ENCODE data around the gene SLC5A10.
"Not testable (repeated sequence)": the region's sequence is repeated elsewhere in the genome, so short reads cannot be mapped to it uniquely, and the experiment has no call there.

DNA sequence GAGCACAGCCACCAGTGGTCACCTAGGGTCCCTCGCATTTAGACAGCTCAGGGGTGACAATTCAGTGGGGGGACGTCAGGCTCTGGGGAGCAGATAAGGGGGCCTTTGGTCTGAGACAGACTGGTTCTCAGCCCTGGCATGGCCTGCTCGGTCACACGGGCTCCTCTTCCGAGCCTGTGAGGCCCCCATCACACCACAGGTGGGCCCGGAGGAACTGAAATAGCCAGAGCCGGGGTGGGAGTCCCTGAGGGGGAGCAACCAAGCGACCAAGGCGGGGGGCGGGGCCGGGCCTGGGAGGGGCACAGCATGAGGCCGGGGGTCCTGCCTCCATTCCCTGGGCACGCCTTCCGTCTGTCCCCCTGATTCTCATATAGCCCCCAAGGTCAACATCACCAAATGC lies 90.4 kb downstream of the SLC5A10 start:
- not testable (repeated sequence) for TF ChIP-seq CTCF (IDR thresholded peaks at IDR 0.05; ENCODE audit: insufficient read depth, low read depth, low read length); EZH2 (IDR thresholded peaks at IDR 0.05; ENCODE audit: insufficient read depth, low read length)
